ENCODE data around the gene PABPN1L. TPM values are rescaled to one million over a fixed set of nuclear protein-coding genes. Genes with fewer than 3 reads are reported as not detected.

Gene PABPN1L
- total and polyA plus RNA-seq, 5 donors, result not detected

DNA sequence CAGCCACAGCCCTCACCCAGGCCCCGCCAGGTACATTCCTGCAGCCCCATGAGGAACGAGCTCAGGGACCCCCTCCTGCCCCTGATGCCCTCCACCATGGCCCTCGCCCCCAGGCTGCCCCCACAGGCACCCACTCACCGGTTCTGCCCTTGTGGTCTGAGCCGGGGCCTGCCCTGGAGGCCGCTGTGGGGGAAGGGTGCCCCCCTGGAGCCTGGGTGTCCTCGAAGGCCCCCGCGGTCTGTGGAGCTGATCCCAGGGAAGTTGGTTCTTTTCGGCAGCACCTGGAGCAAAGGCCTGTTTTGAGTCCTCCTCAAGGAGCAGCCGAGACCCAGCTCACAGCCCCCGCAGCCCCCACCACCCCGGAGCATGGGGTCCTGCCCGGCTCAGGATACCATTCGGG, 2.4 kb downstream of the PABPN1L start:
- intact Hi-C loops (cut with DNase I), result no loop called here
- H3K27me3 ChIP-seq (ENCODE audit: control insufficient read depth, insufficient read depth), result no peaks in the 10 kb centered on the region
- DNase-seq (no peak), ATAC-seq (no peak)
- H3K27ac ChIP-seq (ENCODE audit: low read length), result no peak overlapping the region
- H3K4me1 ChIP-seq (ENCODE audit: control insufficient read depth, insufficient read depth, low read length), result no peaks in the 10 kb centered on the region
- WGBS, result 81% methylated on average over 15 of the region's 15 CpGs
- H3K4me3 ChIP-seq (ENCODE audit: low read length), result no peak overlapping the region
- no peaks in the 10 kb centered on the region for H3K9me3 ChIP-seq (ENCODE audit: control insufficient read depth, low read length)

DNA sequence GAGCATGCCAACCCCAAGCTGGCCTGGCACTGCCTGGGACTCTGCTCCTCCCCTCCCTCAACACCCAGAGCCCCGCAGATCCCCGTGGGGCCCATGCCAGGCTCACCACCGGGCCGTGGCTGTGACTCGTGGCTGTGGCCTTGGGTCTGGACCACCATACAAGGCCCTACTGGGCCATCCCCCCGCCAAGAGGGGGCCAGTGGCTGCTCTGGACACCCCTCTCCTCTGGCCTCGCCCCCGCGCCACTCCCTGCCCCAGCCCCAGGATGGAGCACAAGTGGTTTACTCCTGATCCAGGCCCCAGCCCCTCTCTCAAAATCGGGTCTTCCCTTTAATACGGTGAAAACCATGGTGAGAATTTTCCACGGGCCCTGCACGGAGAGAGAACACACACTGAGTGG, 3.0 kb downstream of the PABPN1L start:
- 88% methylated on average over 13 of the region's 13 CpGs for WGBS
- Histone ChIP-seq H3K27me3 (ENCODE audit: control insufficient read depth, insufficient read depth) (no peaks in the 10 kb centered on the region), H3K4me1 (ENCODE audit: control insufficient read depth, insufficient read depth, low read length) (no peaks in the 10 kb centered on the region), H3K9me3 (ENCODE audit: control insufficient read depth, low read length) (no peaks in the 10 kb centered on the region), H3K4me3 (ENCODE audit: low read length) (no peak overlapping the region), H3K27ac (ENCODE audit: low read length) (no peak overlapping the region)
- intact Hi-C loops (cut with DNase I), result no loop called here
- peak in 1 of 3 donors; percentile 60 for DNase-seq
- ATAC-seq, result no peak

DNA sequence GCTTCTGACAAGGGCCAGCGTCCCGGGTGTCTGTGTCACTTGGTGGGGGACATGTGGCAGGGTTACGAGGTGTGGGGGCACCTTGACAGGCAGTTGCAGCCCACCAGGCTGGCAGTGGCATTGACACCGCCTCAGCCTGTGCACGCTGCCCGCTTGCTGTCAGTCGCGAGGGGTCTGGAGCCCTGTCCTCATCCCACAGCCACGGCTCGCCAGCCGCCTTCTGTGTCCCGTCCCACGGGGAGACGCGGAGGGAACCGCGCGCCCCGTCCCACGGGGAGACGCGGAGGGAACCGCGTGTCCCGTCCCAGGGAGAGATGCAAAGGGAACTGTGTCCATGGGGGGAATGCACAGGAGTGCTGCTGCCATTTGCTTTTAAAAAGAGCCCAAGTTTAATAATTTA, 3.5 kb downstream of the PABPN1L start:
- Histone ChIP-seq H3K4me3 (ENCODE audit: low read length) (no peak overlapping the region), H3K4me1 (ENCODE audit: control insufficient read depth, insufficient read depth, low read length) (peaks cover 3% of the 10 kb centered on the region), H3K9me3 (ENCODE audit: control insufficient read depth, low read length) (no peaks in the 10 kb centered on the region), H3K27ac (ENCODE audit: low read length) (no peak overlapping the region), H3K27me3 (ENCODE audit: control insufficient read depth, insufficient read depth) (no peaks in the 10 kb centered on the region)
- ATAC-seq, result no peak
- intact Hi-C loops (cut with DNase I), result no loop called here
- WGBS, result 90% methylated on average over 25 of the region's 25 CpGs
- DNase-seq, result no peak

DNA sequence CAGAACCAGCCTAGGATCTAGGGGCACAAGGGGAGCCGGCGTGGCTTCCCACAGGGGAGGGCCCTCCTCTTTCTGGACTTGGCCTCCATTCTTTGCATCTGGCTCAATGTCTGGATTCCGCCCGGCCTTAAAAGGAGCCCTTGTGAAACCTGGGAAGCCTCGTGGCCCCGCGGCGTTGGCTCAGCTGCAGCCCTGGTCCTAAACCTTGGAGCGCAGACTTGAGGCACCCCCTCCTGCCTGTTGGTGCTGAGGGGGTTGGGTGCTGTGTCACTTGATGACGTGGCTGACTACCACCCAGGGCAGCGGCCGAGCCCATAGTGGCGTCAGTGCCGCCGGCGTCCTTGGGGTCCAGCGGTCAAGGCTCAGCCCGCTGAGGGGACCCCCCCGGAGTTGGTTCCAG, 5.1 kb downstream of the PABPN1L start:
- WGBS, result 94% methylated on average over 19 of the region's 19 CpGs
- ATAC-seq, result no peak

DNA sequence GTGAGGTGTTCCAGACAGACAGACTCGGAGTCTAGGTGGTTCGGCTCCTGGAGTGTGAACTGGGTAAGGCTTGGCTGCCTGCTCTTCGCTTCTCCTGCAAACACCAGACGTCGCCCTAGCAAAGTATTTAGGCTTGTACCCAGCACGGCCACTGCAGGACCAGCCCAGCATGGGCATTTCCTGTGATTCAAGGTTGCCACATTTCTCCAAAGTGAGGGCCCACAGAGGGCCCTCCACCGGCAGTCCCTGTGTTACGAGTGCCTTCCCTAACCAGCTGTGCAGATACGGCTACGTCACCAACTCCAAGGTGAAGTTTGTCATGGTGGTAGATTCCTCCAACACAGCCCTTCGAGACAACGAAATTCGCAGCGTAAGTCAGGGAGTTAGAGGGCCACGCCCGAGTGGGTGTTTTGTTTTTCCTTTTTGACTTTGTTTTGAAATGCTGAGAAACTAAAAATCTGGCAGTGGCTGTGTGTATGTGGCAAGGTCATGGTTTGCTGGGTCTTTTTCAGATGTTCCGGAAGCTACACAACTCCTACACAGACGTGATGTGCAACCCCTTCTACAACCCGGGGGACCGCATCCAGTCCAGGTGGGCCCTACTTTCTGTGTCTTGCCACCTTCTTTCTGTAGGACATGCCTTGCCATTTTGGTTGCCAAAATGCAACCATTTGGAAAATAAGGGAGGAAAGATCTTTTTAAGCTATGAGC, 6.9 kb downstream of the PABPN1L start:
- ATAC-seq, result no peak
- H3K27ac ChIP-seq (ENCODE audit: low read length), result no peak overlapping the region
- no peaks in the 10 kb centered on the region for H3K27me3 ChIP-seq (ENCODE audit: control insufficient read depth, insufficient read depth)
- H3K4me1 ChIP-seq (ENCODE audit: control insufficient read depth, insufficient read depth, low read length), result peaks cover 5% of the 10 kb centered on the region
- intact Hi-C loops (cut with DNase I), result no loop called here
- DNase-seq, result no peak
- 91% methylated on average over 20 of the region's 20 CpGs for WGBS
- no peaks in the 10 kb centered on the region for H3K9me3 ChIP-seq (ENCODE audit: control insufficient read depth, low read length)
- no peak overlapping the region for H3K4me3 ChIP-seq (ENCODE audit: low read length)

More for the DNA sequence above, 5.1 kb downstream of the PABPN1L start:
- Histone ChIP-seq H3K4me3 (ENCODE audit: low read length) (no peak overlapping the region), H3K4me1 (ENCODE audit: control insufficient read depth, insufficient read depth, low read length) (peaks cover 5% of the 10 kb centered on the region), H3K27me3 (ENCODE audit: control insufficient read depth, insufficient read depth) (no peaks in the 10 kb centered on the region), H3K27ac (ENCODE audit: low read length) (no peak overlapping the region), H3K9me3 (ENCODE audit: control insufficient read depth, low read length) (no peaks in the 10 kb centered on the region)
- intact Hi-C loops (cut with DNase I), result no loop called here
- peak in 1 of 3 donors; percentile 53 for DNase-seq

DNA sequence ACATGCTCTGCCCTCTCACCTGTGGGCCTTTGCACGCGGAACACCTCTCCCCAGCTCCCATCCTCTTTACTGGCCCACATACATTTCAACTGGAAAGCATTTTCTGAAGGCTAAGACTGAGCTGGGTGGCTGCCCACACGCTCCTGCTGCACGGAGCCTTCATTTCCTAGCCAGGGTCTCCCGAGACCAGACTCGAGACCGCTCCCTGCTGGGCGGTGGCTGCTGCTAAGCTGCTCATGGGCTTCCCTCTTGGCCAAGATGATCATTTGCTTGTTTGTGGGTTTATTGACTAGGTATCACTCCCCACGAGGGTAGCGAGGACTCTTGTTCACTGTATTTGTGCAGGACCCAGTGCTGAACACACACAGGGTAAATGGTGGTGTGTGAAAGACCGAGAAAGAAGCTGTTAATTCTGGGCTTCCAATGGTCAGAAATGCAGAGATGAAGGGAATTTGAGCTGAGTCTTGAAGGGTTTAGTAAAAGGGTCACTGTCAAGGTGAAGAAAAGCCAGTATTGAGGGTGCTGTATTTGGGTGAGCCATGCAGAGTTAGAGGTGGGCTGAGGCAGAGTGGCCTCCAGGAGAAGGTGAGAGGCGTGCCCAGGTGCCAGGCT, 8.6 kb downstream of the PABPN1L start:
- intact Hi-C loops (cut with DNase I), result no loop called here
- peak overlapping the region; percentile 58 for H3K27ac ChIP-seq (ENCODE audit: low read length)
- 16% methylated on average over 12 of the region's 12 CpGs for WGBS
- H3K4me3 ChIP-seq (ENCODE audit: low read length), result peak overlapping the region; percentile 78
- H3K9me3 ChIP-seq (ENCODE audit: control insufficient read depth, low read length), result no peaks in the 10 kb centered on the region
- H3K27me3 ChIP-seq (ENCODE audit: control insufficient read depth, insufficient read depth), result no peaks in the 10 kb centered on the region
- H3K4me1 ChIP-seq (ENCODE audit: control insufficient read depth, insufficient read depth, low read length), result peaks cover 5% of the 10 kb centered on the region
- ATAC-seq (peak; percentile 69 to 70), DNase-seq (peak; percentile 80 to 94 (median 90))

DNA sequence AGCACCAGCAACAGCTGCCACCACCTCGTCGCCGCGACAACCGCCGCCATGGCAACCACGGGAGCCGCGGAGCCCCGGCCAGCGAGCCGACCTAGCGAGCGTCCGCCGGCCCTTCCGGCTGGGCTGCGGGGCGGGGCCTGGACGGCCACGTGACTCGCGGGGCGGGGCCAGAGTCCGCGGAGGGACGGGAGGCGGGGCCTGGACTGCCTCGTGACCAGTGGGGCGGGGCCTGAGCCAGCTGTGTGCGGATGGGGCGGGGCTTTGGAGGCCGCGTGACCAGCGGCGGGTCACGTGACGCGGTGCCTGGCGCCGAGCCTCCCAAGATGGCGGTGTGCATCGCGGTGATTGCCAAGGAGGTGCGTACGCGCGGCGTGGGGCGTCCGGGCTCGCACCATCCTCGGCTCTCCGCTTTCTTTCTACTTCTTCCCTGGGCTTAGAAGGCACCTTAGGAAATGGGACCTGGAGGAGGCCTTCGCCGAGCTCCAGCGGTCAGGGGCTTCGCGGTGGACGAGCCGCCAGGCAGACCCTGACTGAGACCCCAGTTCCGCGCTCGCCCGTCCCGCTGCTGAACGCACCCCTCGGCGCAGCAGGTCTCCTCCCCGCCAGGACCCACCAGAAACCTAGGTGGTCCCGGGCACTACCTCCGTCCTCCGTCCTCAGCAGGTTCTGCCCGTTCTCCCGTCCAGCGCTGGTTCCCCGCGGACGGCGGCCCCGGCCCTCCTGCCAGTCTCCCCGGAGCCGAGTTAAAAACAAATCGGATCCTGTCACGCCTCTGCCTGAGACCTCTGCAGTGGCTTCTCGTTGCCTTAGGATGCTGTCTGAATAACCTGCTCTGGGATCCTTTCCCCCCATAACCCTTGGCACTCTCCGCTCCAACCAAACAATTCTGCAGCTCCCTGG, 9.4 kb downstream of the PABPN1L start, which contains the start of the genes GALNS and TRAPPC2L:
TSS of gene GALNS (minus strand) at position 120 of the 900 bp plus-strand sequence. CDS start at position 50, 70 bp downstream.
TSS of gene TRAPPC2L (plus strand) at position 300 of the 900 bp plus-strand sequence. CDS start at position 324, 24 bp downstream.
- Histone ChIP-seq H3K9me3 (ENCODE audit: control insufficient read depth, low read length) (no peaks in the 10 kb centered on the region), H3K27ac (ENCODE audit: low read length) (peak within 1 kb of the TSS; percentile 58), H3K4me3 (ENCODE audit: low read length) (peak within 1 kb of the TSS; percentile 78), H3K4me1 (ENCODE audit: control insufficient read depth, insufficient read depth, low read length) (peaks cover 5% of the 10 kb centered on the region), H3K27me3 (ENCODE audit: control insufficient read depth, insufficient read depth) (no peaks in the 10 kb centered on the region)
- peak; percentile 99 to 100 (median 100) for DNase-seq
- peak; percentile 97 for ATAC-seq
- WGBS, result under 1% methylated on average over 87 of the region's 87 CpGs
- intact Hi-C loops (cut with DNase I), result no loop called here

DNA sequence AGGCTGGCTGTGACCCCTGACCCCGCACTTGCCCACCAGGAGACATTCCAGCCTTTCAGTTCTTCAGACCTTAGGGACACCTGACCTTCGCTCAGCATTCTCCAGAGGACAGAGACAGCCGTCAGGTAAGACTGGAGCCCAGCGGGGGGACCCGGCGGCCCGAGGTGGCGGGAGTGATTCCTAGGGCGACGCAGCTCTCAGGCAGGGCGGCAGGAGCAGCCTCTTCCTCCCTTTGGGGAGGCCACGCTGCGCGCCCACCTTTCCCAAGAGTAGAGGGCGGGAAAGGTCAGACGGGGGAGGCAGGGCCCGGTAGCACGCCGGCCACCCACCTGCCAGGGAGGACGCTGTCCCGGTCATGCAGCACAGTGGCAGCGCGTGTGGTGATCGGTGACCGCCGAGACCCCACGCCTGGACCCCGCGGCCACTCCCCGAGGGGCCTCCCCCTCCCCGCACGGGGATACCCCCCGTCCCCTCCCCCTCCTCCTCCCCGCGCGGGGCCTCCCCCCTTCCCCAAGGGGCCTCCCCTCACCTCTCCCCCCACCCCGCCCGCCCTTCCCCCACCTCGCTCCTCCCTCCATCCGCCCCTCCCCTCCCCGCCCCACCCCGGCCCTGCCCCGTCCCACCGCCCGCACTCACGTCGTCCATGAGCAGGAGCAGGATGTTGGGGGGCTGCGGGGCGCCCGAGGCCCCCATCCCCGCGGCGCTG, 10.2 kb downstream of the PABPN1L start:
- H3K9me3 ChIP-seq (ENCODE audit: control insufficient read depth, low read length), result no peaks in the 10 kb centered on the region
- ATAC-seq, result peak; percentile 7 to 24
- peak overlapping the region; percentile 63 for H3K4me3 ChIP-seq (ENCODE audit: low read length)
- no peaks in the 10 kb centered on the region for H3K27me3 ChIP-seq (ENCODE audit: control insufficient read depth, insufficient read depth)
- peak overlapping the region; percentile 34 for H3K27ac ChIP-seq (ENCODE audit: low read length)
- WGBS, result 12% methylated on average over 49 of the region's 53 CpGs
- peaks cover 5% of the 10 kb centered on the region for H3K4me1 ChIP-seq (ENCODE audit: control insufficient read depth, insufficient read depth, low read length)
- DNase-seq, result peak; percentile 44 to 80 (median 75)
- intact Hi-C loops (cut with DNase I), result no loop called here

DNA sequence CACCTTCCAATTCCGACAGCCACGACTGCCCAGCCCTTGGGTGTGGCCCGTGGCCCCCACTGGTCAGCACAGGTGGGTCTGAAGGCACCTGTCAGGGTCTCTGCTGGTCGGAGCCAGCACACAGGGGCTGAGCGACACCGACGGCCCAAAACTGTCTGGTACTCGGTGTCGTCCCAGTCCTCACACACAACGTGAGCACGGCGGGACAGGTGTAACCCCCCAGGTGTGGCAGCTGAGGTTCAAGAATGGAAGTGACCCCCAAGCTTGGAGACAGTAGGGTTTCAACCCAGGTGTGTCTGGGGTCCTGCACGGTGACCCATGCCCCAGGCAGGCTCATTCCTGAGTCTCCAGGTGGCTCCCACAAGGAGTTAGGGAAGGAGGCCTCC, 10.7 kb downstream of the PABPN1L start:
- DNase-seq (peak in 1 of 3 donors; percentile 64), ATAC-seq (no peak)
- Histone ChIP-seq H3K4me1 (ENCODE audit: control insufficient read depth, insufficient read depth, low read length) (peaks cover 5% of the 10 kb centered on the region), H3K4me3 (ENCODE audit: low read length) (peak overlapping the region; percentile 63), H3K9me3 (ENCODE audit: control insufficient read depth, low read length) (no peaks in the 10 kb centered on the region), H3K27ac (ENCODE audit: low read length) (no peak overlapping the region), H3K27me3 (ENCODE audit: control insufficient read depth, insufficient read depth) (no peaks in the 10 kb centered on the region)
- intact Hi-C loops (cut with DNase I), result no loop called here
- 86% methylated on average over 13 of the region's 13 CpGs for WGBS

DNA sequence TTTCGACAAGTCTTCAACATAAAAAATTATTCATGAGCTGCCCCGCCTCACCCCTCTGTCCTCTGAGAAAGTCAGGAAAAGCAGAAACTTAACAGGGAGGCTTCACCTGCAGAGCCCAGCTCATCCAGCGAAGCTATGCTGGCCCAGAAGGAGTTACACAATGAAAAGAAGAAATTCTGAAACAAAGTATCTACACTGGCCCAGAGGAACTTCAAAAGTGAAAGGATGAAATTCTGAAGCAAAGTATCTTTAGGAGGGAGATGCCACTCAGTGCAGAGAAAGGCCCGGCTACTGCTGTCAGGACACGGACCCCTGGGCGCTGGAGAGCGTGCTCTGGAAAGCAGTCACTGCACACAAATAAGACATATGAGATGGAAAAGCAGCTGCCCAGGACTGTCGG, 11.3 kb downstream of the PABPN1L start:
- Histone ChIP-seq H3K4me3 (ENCODE audit: low read length) (no peak overlapping the region), H3K27ac (ENCODE audit: low read length) (no peak overlapping the region), H3K9me3 (ENCODE audit: control insufficient read depth, low read length) (no peaks in the 10 kb centered on the region), H3K27me3 (ENCODE audit: control insufficient read depth, insufficient read depth) (no peaks in the 10 kb centered on the region), H3K4me1 (ENCODE audit: control insufficient read depth, insufficient read depth, low read length) (peaks cover 5% of the 10 kb centered on the region)
- WGBS, result 87% methylated on average over 8 of the region's 8 CpGs
- no peak for ATAC-seq
- DNase-seq, result no peak
- intact Hi-C loops (cut with DNase I), result no loop called here

All from right cardiac atrium (tissue), 5 donors.